ENCODE results near the gene NDEL1. TPM values are rescaled to one million over a fixed set of nuclear protein-coding genes. Genes with fewer than 3 reads are reported as not detected.

Gene NDEL1
- total and polyA plus RNA-seq, 3 experiments from 2014 or later: 50.6 to 66.6 (median 57.1) TPM

DNA sequence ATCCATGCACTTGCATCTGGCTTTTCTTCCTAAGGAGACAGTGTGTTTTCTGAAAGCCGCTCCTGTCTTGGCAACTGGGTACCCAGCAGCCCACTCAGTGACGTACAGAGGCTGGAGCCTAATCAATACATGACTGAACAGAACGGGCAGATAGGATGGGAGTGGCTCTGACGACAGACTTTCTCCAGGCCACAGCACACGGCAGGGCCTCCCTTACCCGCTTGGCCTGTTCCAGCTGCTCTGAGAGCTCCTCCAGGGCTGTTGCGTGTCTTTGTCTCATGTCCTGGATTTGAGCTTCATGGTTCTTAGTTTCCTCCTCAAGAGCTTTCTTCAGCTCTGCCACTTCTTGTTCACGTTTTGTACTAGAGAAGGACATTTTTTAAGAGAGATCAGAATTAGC, 64.9 kb downstream of the NDEL1 start:
- no peaks in the 10 kb centered on the region for H3K9me3 ChIP-seq (ENCODE audit: low read length)
- CTCF ChIA-PET: interaction anchor here (1.0 kb wide), 1 partner anchor 9 kb away, joined by 3 read pairs; no protein-coding TSS in a partner anchor
- no peak overlapping the region for H3K4me3 ChIP-seq (ENCODE audit: low read length)
- H3K36me3 Mint-ChIP-seq: no peaks in the 10 kb centered on the region
- no peak overlapping the region for H3K27ac Mint-ChIP-seq
- H3K27me3 ChIP-seq (ENCODE audit: insufficient read depth, low read length, poor library complexity, severe bottlenecking): no peaks in the 10 kb centered on the region
- no peak overlapping the region for H3K4me3 Mint-ChIP-seq
- H3K4me1 ChIP-seq (ENCODE audit: insufficient read depth, low read length): no peaks in the 10 kb centered on the region
- H3K4me1 Mint-ChIP-seq: no peaks in the 10 kb centered on the region
- no peaks in the 10 kb centered on the region for H3K36me3 ChIP-seq (ENCODE audit: insufficient read depth, low read length)
- no peak overlapping the region for H3K27ac ChIP-seq (ENCODE audit: low read depth, low read length)
- POLR2A ChIA-PET: no interaction called here
- no peaks in the 10 kb centered on the region for H3K9me3 Mint-ChIP-seq
- peaks cover 3 to 17% of the 10 kb centered on the region in 2 donors for H3K27me3 Mint-ChIP-seq
- no peak for DNase-seq

DNA sequence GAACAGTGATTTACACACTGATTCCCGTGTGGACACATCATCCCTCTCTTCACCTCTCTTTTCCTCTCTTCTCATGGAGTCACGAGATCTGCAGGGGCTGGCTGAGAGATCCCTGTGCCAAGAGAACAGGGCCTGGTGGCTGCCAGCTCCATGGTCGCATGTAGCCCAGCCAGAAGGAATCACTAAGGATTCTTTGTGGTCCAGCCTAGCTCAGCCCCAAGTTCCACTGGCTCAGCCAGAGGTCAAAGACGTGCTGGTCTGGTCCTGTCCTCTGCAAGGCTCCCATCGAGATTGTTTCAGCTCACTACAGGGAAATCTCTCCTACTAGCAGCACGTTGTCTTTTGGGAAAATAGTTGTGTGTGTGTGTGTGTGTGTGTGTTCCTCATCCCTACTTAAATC, 66.4 kb downstream of the NDEL1 start:
- H3K27ac Mint-ChIP-seq: no peak overlapping the region
- ChIA-PET POLR2A (no interaction called here), CTCF (interaction anchor here (0.6 kb wide), 1 partner anchor 47 kb away, joined by 3 read pairs; no protein-coding TSS in a partner anchor)
- H3K4me3 Mint-ChIP-seq: no peak overlapping the region
- no peaks in the 10 kb centered on the region for H3K36me3 Mint-ChIP-seq
- Histone ChIP-seq H3K27me3 (ENCODE audit: insufficient read depth, low read length, poor library complexity, severe bottlenecking) (no peaks in the 10 kb centered on the region), H3K27ac (ENCODE audit: low read depth, low read length) (no peak overlapping the region), H3K4me3 (ENCODE audit: low read length) (no peak overlapping the region), H3K4me1 (ENCODE audit: insufficient read depth, low read length) (no peaks in the 10 kb centered on the region), H3K9me3 (ENCODE audit: low read length) (no peaks in the 10 kb centered on the region), H3K36me3 (ENCODE audit: insufficient read depth, low read length) (no peaks in the 10 kb centered on the region)
- H3K27me3 Mint-ChIP-seq: peaks cover 3 to 17% of the 10 kb centered on the region in 2 donors
- H3K9me3 Mint-ChIP-seq: no peaks in the 10 kb centered on the region
- no peak for DNase-seq
- no peaks in the 10 kb centered on the region for H3K4me1 Mint-ChIP-seq

DNA sequence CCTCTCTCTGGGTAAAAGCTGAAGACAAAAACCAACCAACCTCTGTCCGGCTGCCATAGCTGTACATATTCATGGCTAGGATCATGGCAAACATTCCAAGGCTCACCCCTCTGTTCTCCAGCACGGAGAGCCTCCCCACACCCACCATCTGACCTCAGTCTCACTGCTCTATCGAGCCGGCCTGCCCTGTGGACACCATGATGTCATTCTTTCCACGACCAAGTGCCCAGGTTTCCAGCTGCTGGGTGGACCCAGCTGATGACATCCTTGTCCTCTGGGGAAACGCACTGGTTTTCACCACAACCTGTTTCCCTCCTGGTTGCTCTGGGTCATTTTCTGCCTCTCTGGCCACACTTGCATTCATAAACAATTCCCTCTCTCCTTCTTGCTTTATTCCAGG, 67.7 kb downstream of the NDEL1 start:
- CTCF ChIA-PET: no interaction called here
- Mint-ChIP-seq H3K36me3 (no peaks in the 10 kb centered on the region), H3K27ac (no peak overlapping the region), H3K27me3 (peaks cover 3 to 17% of the 10 kb centered on the region in 2 donors), H3K9me3 (no peaks in the 10 kb centered on the region), H3K4me1 (no peaks in the 10 kb centered on the region), H3K4me3 (no peak overlapping the region)
- Histone ChIP-seq H3K4me3 (ENCODE audit: low read length) (no peak overlapping the region), H3K27ac (ENCODE audit: low read depth, low read length) (no peak overlapping the region), H3K27me3 (ENCODE audit: insufficient read depth, low read length, poor library complexity, severe bottlenecking) (no peaks in the 10 kb centered on the region), H3K9me3 (ENCODE audit: low read length) (no peaks in the 10 kb centered on the region), H3K36me3 (ENCODE audit: insufficient read depth, low read length) (no peaks in the 10 kb centered on the region), H3K4me1 (ENCODE audit: insufficient read depth, low read length) (no peaks in the 10 kb centered on the region)
- POLR2A ChIA-PET: no interaction called here
- DNase-seq: no peak

DNA sequence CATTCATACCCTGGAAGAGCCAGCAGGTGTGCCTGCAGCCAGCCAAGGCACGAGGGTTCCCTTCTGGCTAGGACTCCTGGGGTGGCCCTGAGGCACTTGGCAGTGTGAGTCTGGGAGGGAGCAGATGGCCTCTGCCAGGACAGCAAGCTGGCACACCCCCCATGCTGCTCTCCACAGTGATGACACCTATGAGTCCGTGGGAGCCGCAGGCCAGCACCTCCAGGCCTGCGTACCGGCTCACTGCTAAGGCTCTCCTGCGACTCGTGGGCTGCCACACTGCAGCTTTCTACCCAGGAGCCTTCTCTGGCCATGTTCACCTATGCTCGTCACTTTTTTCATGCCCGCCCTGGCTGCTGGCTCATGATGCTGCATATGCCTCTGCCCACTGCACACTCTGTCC, 68.1 kb downstream of the NDEL1 start:
- no peaks in the 10 kb centered on the region for H3K9me3 ChIP-seq (ENCODE audit: low read length)
- no peaks in the 10 kb centered on the region for H3K27me3 ChIP-seq (ENCODE audit: insufficient read depth, low read length, poor library complexity, severe bottlenecking)
- no peaks in the 10 kb centered on the region for H3K4me1 ChIP-seq (ENCODE audit: insufficient read depth, low read length)
- ChIA-PET POLR2A (no interaction called here), CTCF (no interaction called here)
- no peak for DNase-seq
- no peak overlapping the region for H3K4me3 Mint-ChIP-seq
- no peaks in the 10 kb centered on the region for H3K4me1 Mint-ChIP-seq
- no peak overlapping the region for H3K4me3 ChIP-seq (ENCODE audit: low read length)
- no peaks in the 10 kb centered on the region for H3K9me3 Mint-ChIP-seq
- H3K36me3 ChIP-seq (ENCODE audit: insufficient read depth, low read length): no peaks in the 10 kb centered on the region
- H3K27ac Mint-ChIP-seq: peak overlapping the region in 1 of 8 donors; percentile 20
- H3K27me3 Mint-ChIP-seq: peaks cover 3 to 17% of the 10 kb centered on the region in 2 donors
- H3K36me3 Mint-ChIP-seq: no peaks in the 10 kb centered on the region
- no peak overlapping the region for H3K27ac ChIP-seq (ENCODE audit: low read depth, low read length)

DNA sequence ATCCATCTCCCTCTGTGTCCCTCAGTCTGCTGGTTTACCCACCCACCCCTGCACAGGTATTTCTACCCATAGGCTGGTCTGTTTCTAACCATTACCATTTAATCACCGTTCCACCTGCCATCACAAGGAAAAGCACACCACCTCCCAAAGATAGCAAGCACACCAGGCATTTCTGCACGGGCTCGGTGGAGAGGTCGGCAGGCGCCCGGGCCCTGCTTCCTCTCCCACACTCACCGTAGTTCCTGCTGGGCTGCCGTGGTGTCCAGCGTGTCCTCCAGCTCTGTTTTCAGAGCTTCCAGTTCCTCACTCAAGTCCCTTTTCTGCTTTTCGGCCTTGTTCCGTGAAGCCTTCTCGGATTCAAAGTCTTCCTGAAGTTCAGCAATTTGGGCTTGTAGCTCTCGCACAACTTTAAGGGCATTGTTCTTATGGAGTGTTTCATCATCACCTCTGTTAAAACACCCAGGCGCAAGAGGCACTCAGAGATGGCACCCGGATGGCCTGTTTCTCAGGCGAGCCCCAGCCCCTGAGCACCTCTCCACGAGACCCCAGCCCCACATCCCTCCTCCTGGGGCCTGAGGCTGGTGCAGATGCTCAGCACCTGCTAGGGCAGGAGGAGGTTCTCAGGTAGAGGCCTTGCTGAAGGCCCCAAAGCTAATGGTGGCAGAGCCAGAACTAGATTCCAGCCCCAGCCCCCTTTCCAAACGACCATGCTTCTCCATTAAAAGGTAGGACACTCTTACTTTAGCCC, 69.0 kb downstream of the NDEL1 start:
- CTCF ChIA-PET: no interaction called here
- Histone ChIP-seq H3K27ac (ENCODE audit: low read depth, low read length) (no peak overlapping the region), H3K27me3 (ENCODE audit: insufficient read depth, low read length, poor library complexity, severe bottlenecking) (no peaks in the 10 kb centered on the region), H3K4me1 (ENCODE audit: insufficient read depth, low read length) (no peaks in the 10 kb centered on the region), H3K36me3 (ENCODE audit: insufficient read depth, low read length) (no peaks in the 10 kb centered on the region), H3K4me3 (ENCODE audit: low read length) (no peak overlapping the region), H3K9me3 (ENCODE audit: low read length) (no peaks in the 10 kb centered on the region)
- Mint-ChIP-seq H3K9me3 (no peaks in the 10 kb centered on the region), H3K36me3 (no peaks in the 10 kb centered on the region), H3K4me3 (no peak overlapping the region), H3K4me1 (no peaks in the 10 kb centered on the region), H3K27ac (no peak overlapping the region), H3K27me3 (peaks cover 3 to 17% of the 10 kb centered on the region in 2 donors)
- POLR2A ChIA-PET: no interaction called here
- DNase-seq: no peak

DNA sequence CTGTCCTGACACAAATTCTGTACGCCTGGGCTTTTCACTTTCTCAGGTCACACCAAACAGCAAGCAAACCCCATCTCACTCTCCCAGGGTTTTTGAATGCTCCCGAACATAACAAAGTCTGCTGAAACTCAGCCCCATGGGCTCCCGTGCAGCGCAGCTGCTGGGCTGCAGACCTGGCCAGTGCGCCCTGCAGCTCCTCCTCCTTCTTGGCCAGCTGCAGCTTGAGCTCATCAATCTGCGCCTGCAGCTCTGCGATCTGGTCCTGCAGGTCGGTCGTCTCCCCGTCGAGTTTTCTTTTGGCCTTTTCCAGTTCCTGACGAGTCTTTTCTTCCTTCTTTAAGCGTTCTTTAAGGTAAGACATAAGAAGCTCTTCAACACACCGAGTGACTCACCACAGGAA, 70.5 kb downstream of the NDEL1 start:
- H3K36me3 Mint-ChIP-seq: peaks cover 0 to 2% (median 0%) of the 10 kb centered on the region in 3 donors
- CTCF ChIA-PET: no interaction called here
- peaks cover 1 to 13% of the 10 kb centered on the region in 2 donors for H3K27me3 Mint-ChIP-seq
- no peak overlapping the region for H3K27ac Mint-ChIP-seq
- Histone ChIP-seq H3K36me3 (ENCODE audit: insufficient read depth, low read length) (no peaks in the 10 kb centered on the region), H3K27me3 (ENCODE audit: insufficient read depth, low read length, poor library complexity, severe bottlenecking) (no peaks in the 10 kb centered on the region), H3K27ac (ENCODE audit: low read depth, low read length) (no peak overlapping the region), H3K9me3 (ENCODE audit: low read length) (no peaks in the 10 kb centered on the region), H3K4me3 (ENCODE audit: low read length) (no peak overlapping the region), H3K4me1 (ENCODE audit: insufficient read depth, low read length) (no peaks in the 10 kb centered on the region)
- H3K9me3 Mint-ChIP-seq: no peaks in the 10 kb centered on the region
- no peak overlapping the region for H3K4me3 Mint-ChIP-seq
- DNase-seq: no peak
- H3K4me1 Mint-ChIP-seq: no peaks in the 10 kb centered on the region
- POLR2A ChIA-PET: no interaction called here

DNA sequence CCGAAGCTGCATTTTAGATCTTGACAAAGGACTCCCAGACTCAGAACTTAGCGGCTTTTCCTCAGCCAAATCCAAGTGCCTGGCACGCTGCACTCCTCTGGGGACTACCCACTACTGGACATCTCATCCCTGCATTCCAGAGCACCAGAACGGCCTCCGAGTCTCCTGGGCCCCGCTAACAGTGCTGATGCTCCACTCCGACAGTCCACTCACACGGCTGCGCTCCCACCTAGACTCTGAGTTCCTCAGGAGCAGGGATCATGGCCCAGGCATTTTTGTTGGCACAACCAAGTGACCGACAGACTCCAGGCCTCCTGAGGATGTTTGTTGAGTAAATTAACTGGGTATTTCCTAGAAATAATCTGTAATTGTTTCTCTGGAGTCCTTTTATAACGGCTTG, 79.1 kb downstream of the NDEL1 start:
- no peak overlapping the region for H3K27ac ChIP-seq (ENCODE audit: low read depth, low read length)
- Mint-ChIP-seq H3K27me3 (peaks cover 0 to 7% of the 10 kb centered on the region in 2 donors), H3K9me3 (no peaks in the 10 kb centered on the region), H3K4me3 (no peak overlapping the region), H3K4me1 (no peaks in the 10 kb centered on the region), H3K36me3 (peaks cover 0 to 4% (median 0%) of the 10 kb centered on the region in 3 donors), H3K27ac (no peak overlapping the region)
- CTCF ChIA-PET: no interaction called here
- no peak overlapping the region for H3K4me3 ChIP-seq (ENCODE audit: low read length)
- POLR2A ChIA-PET: no interaction called here
- H3K9me3 ChIP-seq (ENCODE audit: low read length): no peaks in the 10 kb centered on the region
- DNase-seq: no peak
- no peaks in the 10 kb centered on the region for H3K36me3 ChIP-seq (ENCODE audit: insufficient read depth, low read length)
- H3K4me1 ChIP-seq (ENCODE audit: insufficient read depth, low read length): no peaks in the 10 kb centered on the region
- H3K27me3 ChIP-seq (ENCODE audit: insufficient read depth, low read length, poor library complexity, severe bottlenecking): no peaks in the 10 kb centered on the region

Data from CD8-positive, alpha-beta memory T cell (primary cell).